GM21381 (cell line): Measurements from ENCODE around the gene SCAPER.
A peak's percentile ranks its signal among the peaks of the same experiment; 100 is the strongest.

Experiments
- ATAC-seq: cut with Tn5 transposase; IDR thresholded peaks from one replicate; pipeline ENCODE4 v1.9.1; 2021; ENCODE audit warnings: mild to moderate bottlenecking, moderate library complexity; ENCODE audit not compliant: unreplicated experiment

SCAPER gene

GRCh38 chr15:76905013-76905839 is at the start of gene SCAPER:
TSS of gene SCAPER (minus strand) at chr15:76905340. CDS start at chr15:76883817, 21,523 bp downstream.
- peak; percentile 94 for ATAC-seq

DNA sequence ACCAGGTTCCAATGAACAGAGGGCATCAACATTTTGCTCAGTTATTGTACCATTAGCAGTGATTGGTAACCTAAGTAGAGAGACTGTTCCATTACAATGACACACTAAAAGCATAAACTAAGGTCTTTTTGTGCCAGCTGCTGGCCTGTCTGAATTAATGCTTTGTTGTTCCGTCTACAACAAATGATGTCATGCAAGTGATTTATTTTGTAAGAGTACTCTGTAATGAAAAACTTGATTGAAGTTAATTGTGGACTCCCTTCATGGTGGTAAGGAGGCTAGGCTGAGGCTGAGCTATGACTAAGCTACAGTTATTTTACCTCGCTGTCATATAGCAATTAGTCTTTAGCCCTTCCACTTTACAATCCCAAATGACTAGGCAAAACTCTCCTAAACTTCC is 49.6 kb upstream of the SCAPER start:
- no peak for ATAC-seq

GRCh38 chr15:76953913-76954312 is 48.8 kb upstream of the SCAPER start:
- ATAC-seq = no peak

- ATAC-seq = no peak
Measured at GRCh38 chr15:76951220-76951619, 46.1 kb upstream of the SCAPER start.

- ATAC-seq = no peak
Measured at GRCh38 chr15:76947454-76947853, 42.3 kb upstream of the SCAPER start.

- ATAC-seq = no peak
Measured at GRCh38 chr15:76945494-76946093, 40.5 kb upstream of the SCAPER start.

DNA sequence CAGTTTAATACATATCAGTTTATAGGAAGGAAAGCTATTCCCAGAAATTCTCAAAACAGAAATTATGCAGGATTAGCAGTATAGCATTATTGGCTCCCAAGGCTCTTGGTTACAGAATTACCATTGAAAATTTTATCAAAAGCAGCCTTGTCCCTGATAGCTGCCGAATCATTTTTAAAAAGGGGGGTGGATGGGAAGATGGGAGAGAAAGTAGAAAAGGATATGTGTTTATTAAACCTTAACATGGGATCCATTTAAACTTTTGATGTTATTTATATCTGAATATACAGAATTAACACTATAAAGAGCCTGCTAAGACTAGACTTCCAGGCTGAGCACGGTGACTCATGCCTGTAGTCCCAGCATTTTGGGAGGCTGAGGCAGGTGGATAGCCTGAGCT is 37.2 kb upstream of the SCAPER start:
- no peak for ATAC-seq

GRCh38 chr15:76941636-76942035 is 36.5 kb upstream of the SCAPER start:
- no peak for ATAC-seq

DNA sequence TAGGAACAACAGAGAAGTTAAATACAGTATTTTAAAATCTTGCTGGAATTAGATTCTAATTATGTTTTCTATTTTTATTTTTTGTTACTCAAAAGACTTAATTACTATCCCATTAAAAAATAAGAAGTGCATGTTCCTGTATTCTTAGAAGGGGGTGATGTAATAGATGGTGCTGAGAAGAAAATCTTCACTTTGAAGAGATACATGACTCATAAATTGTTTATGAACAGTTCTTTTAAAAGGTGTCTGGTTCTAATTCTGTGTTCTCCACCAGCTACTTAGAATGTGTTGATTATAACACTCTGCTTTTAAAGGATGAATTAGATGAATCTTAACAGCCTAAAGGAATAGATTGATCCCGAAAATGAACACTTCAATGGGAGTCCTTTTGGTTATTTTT is 34.6 kb upstream of the SCAPER start:
- ATAC-seq = no peak

DNA sequence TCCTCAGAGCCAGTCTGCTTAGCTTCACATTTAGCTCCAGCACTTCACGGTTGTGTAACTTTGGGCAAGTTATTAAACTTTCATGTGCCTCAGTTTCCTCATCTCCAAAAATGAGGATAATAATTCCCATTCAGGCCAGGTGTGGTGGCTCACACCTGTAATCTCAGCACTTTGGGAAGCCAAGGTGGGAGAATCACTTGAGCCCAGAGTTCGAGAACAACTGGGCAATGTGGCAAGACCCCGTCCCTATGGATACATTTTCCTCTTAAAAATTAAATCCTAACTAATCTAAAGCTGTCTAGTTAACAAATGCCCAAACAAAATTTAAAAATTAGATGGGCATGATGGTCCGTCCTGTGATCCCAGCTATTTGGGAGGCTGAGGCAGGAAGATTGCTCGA is 33.6 kb upstream of the SCAPER start:
- no peak for ATAC-seq

DNA sequence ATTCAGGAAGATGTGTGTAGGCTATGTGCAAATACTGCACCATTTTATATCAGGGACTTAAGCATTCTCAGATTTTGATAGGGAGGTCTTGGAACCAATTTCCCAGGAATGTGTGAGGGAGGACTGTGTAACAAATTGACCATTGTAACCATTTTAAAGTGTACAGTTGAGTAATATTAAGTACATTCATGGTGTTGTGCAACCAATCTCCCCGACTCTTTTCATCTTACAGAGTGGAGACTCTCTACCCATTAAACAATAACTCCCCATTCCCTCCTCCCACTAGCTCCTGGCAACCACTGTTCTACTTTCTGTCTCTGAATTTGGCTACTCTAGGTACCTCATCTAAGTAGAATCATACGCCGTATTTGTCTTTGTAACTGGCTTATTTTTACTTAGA is 31.5 kb upstream of the SCAPER start:
- no peak for ATAC-seq

DNA sequence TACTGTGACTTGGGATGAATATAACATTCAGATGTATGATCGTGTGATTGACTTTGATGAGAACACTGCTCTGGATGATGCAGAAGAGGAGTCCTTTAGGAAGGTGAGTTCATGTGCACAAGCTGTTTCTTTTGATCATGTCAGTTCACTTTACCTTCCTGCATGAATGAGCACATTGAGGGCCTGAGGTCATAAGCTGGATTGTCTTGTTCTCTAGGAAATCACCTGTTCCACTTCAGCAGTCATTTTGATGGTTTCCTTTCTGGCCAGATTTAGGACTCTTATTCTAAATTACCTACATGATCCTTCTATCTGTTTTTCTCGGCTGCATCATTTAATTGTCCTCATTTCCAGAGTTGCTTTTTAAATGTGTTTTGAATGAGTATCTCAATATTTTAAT is 30.5 kb upstream of the SCAPER start:
- ATAC-seq = no peak

DNA sequence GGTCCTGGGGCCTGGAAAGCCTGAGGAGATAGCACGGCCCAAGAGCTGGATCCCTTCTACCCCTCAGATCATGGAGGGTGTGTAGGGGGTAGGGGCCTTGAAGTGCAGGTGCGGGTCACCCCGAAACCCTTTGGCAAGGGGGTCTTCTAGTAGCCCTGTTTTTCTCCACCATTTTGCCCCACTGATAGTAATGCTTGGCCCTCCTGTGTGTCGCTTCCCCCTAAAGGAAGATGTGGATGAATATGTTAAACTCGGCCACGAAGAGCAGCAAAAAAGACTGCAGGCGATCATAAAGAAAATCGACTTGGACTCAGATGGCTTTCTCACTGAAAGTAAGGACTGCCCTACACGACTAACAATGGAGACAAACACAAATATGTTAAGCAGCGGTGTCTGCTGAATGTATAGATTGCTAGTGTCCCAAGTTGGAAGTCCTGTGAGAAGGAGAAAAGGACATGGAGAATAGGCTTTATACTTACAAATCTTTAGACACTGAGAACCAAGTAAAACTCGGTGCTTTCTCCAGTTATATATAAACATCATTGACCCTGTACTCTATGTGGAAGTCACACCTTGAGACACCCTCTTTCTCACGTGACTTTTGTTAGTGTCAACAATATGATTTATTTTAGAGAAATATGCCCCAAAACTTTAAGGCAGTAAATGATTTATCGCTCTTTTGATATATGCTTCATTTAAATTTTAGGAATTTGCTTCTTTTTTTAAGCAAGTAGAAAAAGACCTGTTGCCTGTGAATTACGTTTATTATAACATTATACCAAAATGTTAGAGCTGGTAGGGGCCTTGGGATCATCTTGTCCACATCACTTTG is 27.2 kb upstream of the SCAPER start:
- ATAC-seq = peak; percentile 2

DNA sequence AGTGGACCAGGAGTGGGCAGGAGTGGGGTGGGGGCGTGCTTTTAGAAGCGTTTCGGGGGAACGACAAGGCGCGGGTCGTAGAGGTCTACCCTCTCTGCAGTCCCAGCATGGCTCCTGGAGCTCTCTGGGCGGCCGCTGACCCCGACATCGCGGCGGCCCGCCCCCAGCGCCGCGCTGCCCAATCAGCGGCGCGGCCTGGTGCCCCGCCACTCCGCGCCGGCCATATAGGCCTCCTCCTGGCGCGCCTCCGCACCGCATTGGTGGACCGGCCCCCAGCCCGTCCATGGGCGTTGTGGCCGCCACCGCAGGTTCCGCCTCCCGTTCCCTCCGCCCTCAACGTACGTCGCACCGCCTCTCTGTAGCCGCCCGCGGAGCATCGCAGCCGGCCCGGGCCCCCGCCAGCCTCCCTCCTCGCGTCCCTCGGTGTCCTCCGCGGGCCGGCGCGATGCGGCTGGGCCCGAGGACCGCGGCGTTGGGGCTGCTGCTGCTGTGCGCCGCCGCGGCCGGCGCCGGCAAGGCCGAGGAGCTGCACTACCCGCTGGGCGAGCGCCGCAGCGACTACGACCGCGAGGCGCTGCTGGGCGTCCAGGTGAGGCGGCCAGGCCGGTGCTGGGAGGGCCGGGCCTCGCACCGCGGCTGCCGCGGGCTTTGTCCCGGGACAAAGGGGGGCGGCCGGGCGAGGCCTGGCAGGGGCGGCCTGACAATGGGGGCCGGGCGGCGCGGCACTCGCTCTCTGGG is 26.4 kb upstream of the SCAPER start, which contains the start of gene RCN2:
RCN2 (plus strand) TSS at position 353 of the 738 bp plus-strand sequence; CDS start at position 446, 93 bp downstream.
- peak; percentile 97 for ATAC-seq

DNA sequence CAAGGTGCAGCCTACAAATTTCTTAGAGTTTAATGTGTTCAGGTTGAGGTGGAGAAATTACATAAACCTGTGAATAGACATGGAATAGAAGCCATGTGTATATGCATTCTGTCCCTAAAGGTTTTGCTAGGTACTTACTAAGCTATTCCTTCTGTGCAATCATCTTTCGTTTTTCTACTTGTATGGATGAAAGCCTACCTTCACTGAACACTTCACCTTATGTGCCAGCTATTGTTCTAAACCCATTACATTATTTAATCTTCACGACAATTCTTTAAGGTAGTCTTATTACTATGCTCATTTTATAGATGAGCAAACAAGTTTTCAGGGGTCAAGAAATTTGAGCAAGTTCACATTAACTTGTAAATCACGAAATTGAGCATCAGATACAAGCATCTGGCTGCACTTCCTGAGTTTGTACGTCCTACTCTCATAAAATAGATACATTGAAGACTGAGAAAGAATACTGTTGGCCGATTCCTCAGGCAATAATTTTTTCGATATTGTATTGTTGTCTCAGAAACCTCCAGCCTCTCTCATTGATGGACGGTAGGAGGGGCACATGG is 25.8 kb upstream of the SCAPER start:
- ATAC-seq = no peak

- no peak for ATAC-seq
Measured at GRCh38 chr15:76929011-76929760, 24.0 kb upstream of the SCAPER start.

DNA sequence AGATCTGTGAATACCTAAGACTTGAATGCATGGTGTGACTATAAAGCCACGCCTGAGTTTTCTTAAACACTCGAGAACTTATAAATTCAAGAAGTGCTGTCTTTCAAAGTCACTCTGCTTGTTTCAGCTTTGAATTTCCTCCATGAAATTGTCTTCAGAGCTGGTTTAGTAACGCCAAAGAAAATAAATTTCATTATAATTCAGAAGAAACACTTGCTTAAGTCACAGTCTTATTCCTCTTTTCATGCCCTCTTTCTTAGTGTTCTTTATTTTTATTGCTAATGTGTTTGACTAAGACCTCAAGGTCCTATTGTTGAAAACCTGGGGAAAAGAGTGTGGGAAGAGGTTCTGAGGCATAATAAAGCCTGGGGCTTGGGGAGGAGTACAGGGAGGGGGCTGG is 23.1 kb upstream of the SCAPER start:
- no peak for ATAC-seq

GRCh38 chr15:76916369-76916768 is 11.2 kb upstream of the SCAPER start:
- ATAC-seq = no peak

DNA sequence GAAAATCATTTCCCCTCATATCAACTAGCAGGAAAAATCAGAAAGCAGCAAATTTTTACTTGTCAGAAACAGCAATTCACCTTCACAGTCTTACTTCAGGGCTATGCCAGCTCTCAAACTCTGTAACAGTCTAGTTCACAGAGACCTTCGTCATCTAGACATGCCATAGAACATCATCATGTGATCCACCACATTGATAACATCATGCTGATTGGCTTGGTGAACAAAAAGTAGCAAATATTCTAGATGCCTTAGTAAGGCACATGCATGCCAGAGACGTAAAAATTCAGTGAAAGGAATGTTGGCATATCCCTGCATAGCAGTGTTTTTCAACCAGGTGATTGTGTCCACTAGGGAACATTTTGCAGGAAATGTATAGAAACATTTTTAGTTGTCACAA is 8.6 kb upstream of the SCAPER start:
- no peak for ATAC-seq

GRCh38 chr15:76912430-76912829 is 7.3 kb upstream of the SCAPER start:
- no peak for ATAC-seq
